GM23338 (cell line): Measurements from ENCODE around the gene KIAA1549.

ENCODE experiments used
- CREB1 ChIP-seq: fragments of 250-450 bp; sonication (Bioruptor Pico); IDR thresholded peaks from 2 replicates; pipeline ENCODE4 v1.5.0; 2020; ENCODE audit warnings: low read depth, mild to moderate bottlenecking, moderate library complexity
- ETS1 ChIP-seq: IDR thresholded peaks from 2 replicates; pipeline ENCODE4 v1.6.1; 2016; ENCODE audit warnings: antibody characterized with exemption
- EZH2 ChIP-seq: fragments of 200-600 bp; sonication (generic); IDR thresholded peaks from one replicate; pipeline ENCODE4 v1.8.0; 2017; ENCODE audit warnings: antibody characterized with exemption, mild to moderate bottlenecking, low read depth; ENCODE audit not compliant: unreplicated experiment
- EZH2phosphoT487 ChIP-seq: fragments of 200-600 bp; sonication (generic); IDR thresholded peaks from one replicate; pipeline ENCODE4 v1.8.1; 2018; ENCODE audit warnings: antibody characterized with exemption; ENCODE audit not compliant: unreplicated experiment
- JUNB ChIP-seq: IDR thresholded peaks from one replicate; pipeline ENCODE4 v1.6.1; 2016; ENCODE audit warnings: antibody characterized with exemption; ENCODE audit not compliant: unreplicated experiment
- POLR2AphosphoS5 ChIP-seq: IDR thresholded peaks from 2 replicates; pipeline ENCODE4 v1.6.1; 2016; ENCODE audit warnings: antibody characterized with exemption, low read depth
- STAT1 ChIP-seq: IDR thresholded peaks from one replicate; pipeline ENCODE4 v1.6.1; 2016; ENCODE audit warnings: antibody characterized with exemption; ENCODE audit not compliant: unreplicated experiment
- ZNF114 ChIP-seq: fragments of 250-450 bp; sonication (Bioruptor Pico); IDR thresholded peaks from 2 replicates; pipeline ENCODE4 v1.5.0; 2020; ENCODE audit warnings: mild to moderate bottlenecking, moderate library complexity
- ZNF331 ChIP-seq: fragments of 250-450 bp; sonication (Bioruptor Pico); IDR thresholded peaks from 2 replicates; pipeline ENCODE4 v1.5.0; 2020; ENCODE audit warnings: low read depth, mild to moderate bottlenecking, moderate library complexity
- TF ChIP-seq, protein P1 (sequence below), 2 experiments: fragments of 200-600 bp in 1 of 2; sonication (generic) in 1 of 2; conservative IDR thresholded peaks; 2 replicates each; pipeline versions ENCODE4 v1.5.1 to v1.6.1; 2016 to 2017; ENCODE audit warnings: antibody characterized with exemption in 2 of 2, low read depth in 2 of 2, mild to moderate bottlenecking in 2 of 2, moderate library complexity in 1 of 2
- TF ChIP-seq, protein P2 (sequence below): IDR thresholded peaks from one replicate; pipeline ENCODE4 v1.6.1; 2018; ENCODE audit warnings: antibody characterized with exemption; ENCODE audit not compliant: unreplicated experiment

DNA sequence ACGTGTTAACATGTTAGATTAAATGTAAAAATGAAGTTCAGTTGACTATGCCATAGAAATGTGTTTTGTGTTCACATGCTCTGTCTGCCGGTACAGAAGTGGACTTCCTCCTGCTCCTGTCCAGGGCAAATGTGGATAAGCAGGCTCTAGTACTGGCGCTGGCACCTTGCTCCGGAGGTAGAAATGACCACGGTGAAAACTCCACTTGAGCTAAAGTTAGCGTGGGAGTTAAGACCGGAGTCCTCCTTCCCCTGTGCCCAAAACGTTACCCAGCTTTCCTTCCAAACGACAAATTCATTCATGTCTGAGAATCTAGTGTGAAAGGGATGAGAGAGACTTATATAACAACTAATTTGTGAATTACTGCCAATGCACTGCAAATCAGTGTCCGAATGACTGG, 148.2 kb downstream of the KIAA1549 start:
- TF ChIP-seq EZH2phosphoT487 = no peak
- TF ChIP-seq, protein P1, sequence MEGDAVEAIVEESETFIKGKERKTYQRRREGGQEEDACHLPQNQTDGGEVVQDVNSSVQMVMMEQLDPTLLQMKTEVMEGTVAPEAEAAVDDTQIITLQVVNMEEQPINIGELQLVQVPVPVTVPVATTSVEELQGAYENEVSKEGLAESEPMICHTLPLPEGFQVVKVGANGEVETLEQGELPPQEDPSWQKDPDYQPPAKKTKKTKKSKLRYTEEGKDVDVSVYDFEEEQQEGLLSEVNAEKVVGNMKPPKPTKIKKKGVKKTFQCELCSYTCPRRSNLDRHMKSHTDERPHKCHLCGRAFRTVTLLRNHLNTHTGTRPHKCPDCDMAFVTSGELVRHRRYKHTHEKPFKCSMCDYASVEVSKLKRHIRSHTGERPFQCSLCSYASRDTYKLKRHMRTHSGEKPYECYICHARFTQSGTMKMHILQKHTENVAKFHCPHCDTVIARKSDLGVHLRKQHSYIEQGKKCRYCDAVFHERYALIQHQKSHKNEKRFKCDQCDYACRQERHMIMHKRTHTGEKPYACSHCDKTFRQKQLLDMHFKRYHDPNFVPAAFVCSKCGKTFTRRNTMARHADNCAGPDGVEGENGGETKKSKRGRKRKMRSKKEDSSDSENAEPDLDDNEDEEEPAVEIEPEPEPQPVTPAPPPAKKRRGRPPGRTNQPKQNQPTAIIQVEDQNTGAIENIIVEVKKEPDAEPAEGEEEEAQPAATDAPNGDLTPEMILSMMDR (conservative IDR thresholded peaks at IDR 0.05; ENCODE audit: low read depth in 2 of 2) = no peak
- TF ChIP-seq, protein P2, sequence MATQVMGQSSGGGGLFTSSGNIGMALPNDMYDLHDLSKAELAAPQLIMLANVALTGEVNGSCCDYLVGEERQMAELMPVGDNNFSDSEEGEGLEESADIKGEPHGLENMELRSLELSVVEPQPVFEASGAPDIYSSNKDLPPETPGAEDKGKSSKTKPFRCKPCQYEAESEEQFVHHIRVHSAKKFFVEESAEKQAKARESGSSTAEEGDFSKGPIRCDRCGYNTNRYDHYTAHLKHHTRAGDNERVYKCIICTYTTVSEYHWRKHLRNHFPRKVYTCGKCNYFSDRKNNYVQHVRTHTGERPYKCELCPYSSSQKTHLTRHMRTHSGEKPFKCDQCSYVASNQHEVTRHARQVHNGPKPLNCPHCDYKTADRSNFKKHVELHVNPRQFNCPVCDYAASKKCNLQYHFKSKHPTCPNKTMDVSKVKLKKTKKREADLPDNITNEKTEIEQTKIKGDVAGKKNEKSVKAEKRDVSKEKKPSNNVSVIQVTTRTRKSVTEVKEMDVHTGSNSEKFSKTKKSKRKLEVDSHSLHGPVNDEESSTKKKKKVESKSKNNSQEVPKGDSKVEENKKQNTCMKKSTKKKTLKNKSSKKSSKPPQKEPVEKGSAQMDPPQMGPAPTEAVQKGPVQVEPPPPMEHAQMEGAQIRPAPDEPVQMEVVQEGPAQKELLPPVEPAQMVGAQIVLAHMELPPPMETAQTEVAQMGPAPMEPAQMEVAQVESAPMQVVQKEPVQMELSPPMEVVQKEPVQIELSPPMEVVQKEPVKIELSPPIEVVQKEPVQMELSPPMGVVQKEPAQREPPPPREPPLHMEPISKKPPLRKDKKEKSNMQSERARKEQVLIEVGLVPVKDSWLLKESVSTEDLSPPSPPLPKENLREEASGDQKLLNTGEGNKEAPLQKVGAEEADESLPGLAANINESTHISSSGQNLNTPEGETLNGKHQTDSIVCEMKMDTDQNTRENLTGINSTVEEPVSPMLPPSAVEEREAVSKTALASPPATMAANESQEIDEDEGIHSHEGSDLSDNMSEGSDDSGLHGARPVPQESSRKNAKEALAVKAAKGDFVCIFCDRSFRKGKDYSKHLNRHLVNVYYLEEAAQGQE = no peak
- TF ChIP-seq EZH2 = no peak
- TF ChIP-seq STAT1 = no peak
- TF ChIP-seq JUNB = no peak
- TF ChIP-seq POLR2AphosphoS5 = no peak
- no peak for TF ChIP-seq ZNF331
- no peak for TF ChIP-seq ETS1
- no peak for TF ChIP-seq CREB1
- TF ChIP-seq ZNF114 = no peak
